HCT116 (cell line): ENCODE data around the gene FIBCD1. TPM values are rescaled to one million over a fixed set of nuclear protein-coding genes. Genes with fewer than 3 reads are reported as not detected.

ENCODE experiments used
- ATAC-seq: fragments of 200-7000 bp; cut with Tn5 transposase; 2 replicates; pipeline ENCODE4 v1.9.1; 2020; ENCODE audit warnings: mild to moderate bottlenecking, moderate library complexity
- BruUV-seq: library from RNA; stranded (reverse); fragments of 400-500 nt; replicated peaks from 2 replicates; lab custom pipeline; 2021; lab: Mats Ljungman, UMichigan
- CTCF ChIA-PET: fragments of 300-600 bp; sonication (Branson Sonifier 250); formaldehyde crosslinking; loops from one replicate; lab custom pipeline; 2021; ENCODE audit warnings: antibody characterized with exemption; lab: Charles Lee
- POLR2A ChIA-PET: fragments of 300-600, 350-600 bp; sonication (Branson Sonifier 250); formaldehyde crosslinking; loops from one replicate; lab custom pipeline; 2021; ENCODE audit warnings: antibody characterized with exemption; lab: Charles Lee
- RAD21 ChIA-PET, 2 experiments: fragments of 300-600 bp; sonication (Branson Sonifier 250); formaldehyde crosslinking; loops; one replicate each; lab custom pipeline; 2023; ENCODE audit warnings: low total read pairs in 2 of 2; ENCODE audit not compliant: uncharacterized antibody in 2 of 2, unreplicated experiment in 2 of 2, low non-redundant PET in 1 of 2; lab: Charles Lee
- DNase-seq: peaks from one replicate; pipeline ENCODE4 v3.0.0-alpha.2; 2010; ENCODE audit warnings: low read depth, low spot score
- H2AFZ ChIP-seq: fragments of 200-600 bp; shearing (Covaris generic), sonication (generic); 2 replicates; pipeline ENCODE4 v1.6.1; 2017; ENCODE audit warnings: low read depth, mixed run types, mixed read lengths, antibody characterized with exemption, low read length; ENCODE audit not compliant: poor library complexity, severe bottlenecking
- H3K27ac ChIP-seq: 2 replicates; pipeline ENCODE4 v1.5.1; 2012; ENCODE audit warnings: low read depth, low read length
- H3K27me3 ChIP-seq: fragments of 200-600 bp; sonication (generic); 2 replicates; pipeline ENCODE4 v1.6.1; 2016; ENCODE audit warnings: mixed run types, low read length, mixed read lengths; ENCODE audit not compliant: insufficient read depth
- H3K36me3 ChIP-seq, 2 experiments: fragments of 200-500 bp in 1 of 2; fragments of 200-600 bp in 1 of 2; sonication (Bioruptor generic) in 1 of 2; sonication (generic) in 1 of 2; 2 replicates each; pipeline versions ENCODE4 v1.5.1 to v1.6.1; 2014 to 2016; ENCODE audit warnings: low read length in 2 of 2, inconsistent platforms in 1 of 2, mixed read lengths in 1 of 2, mixed run types in 1 of 2; ENCODE audit not compliant: insufficient read depth in 2 of 2, control insufficient read depth in 1 of 2
- H3K4me1 ChIP-seq, 2 experiments: fragments of 200-600 bp in 1 of 2; sonication (generic) in 1 of 2; 2 replicates each; pipeline versions ENCODE4 v1.5.1 to v1.6.1; 2012 to 2017; ENCODE audit warnings: low read length in 2 of 2, inconsistent platforms in 1 of 2, mild to moderate bottlenecking in 1 of 2, mixed read lengths in 1 of 2, mixed run types in 1 of 2, moderate library complexity in 1 of 2; ENCODE audit not compliant: insufficient read depth in 2 of 2, control insufficient read depth in 1 of 2
- H3K4me2 ChIP-seq: fragments of 200-600 bp; sonication (generic); 2 replicates; pipeline ENCODE4 v1.6.1; 2017; ENCODE audit warnings: mixed run types, low read length, mixed read lengths
- H3K4me3 ChIP-seq, 2 experiments: fragments of 200-600 bp in 1 of 2; sonication (generic) in 1 of 2; replicated peaks in 1 of 2; 2 replicates each; pipeline ENCODE4 v1.5.1; 2011 to 2016; ENCODE audit warnings: low read length in 2 of 2, control low read depth in 1 of 2, low read depth in 1 of 2, mild to moderate bottlenecking in 1 of 2, mixed read lengths in 1 of 2, mixed run types in 1 of 2
- H3K79me2 ChIP-seq: fragments of 200-600 bp; sonication (generic); 2 replicates; pipeline ENCODE4 v1.6.1; 2017; ENCODE audit warnings: mild to moderate bottlenecking, mixed run types, low read length, moderate library complexity, mixed read lengths; ENCODE audit not compliant: insufficient read depth
- H3K9ac ChIP-seq: fragments of 200-600 bp; sonication (generic); 2 replicates; pipeline ENCODE4 v1.6.1; 2016; ENCODE audit warnings: low read length, mixed read lengths
- H3K9me2 ChIP-seq: fragments of 200-600 bp; sonication (generic), shearing (Covaris generic); 2 replicates; pipeline ENCODE4 v1.6.1; 2017; ENCODE audit warnings: mixed run types, mild to moderate bottlenecking, moderate library complexity; ENCODE audit not compliant: insufficient read depth
- H3K9me3 ChIP-seq, 2 experiments: fragments of 200-500 bp in 1 of 2; fragments of 200-600 bp in 1 of 2; sonication (Bioruptor generic) in 1 of 2; sonication (generic) in 1 of 2; 2 replicates each; pipeline ENCODE4 v1.6.1; 2014 to 2017; ENCODE audit warnings: low read length in 2 of 2, mixed read lengths in 2 of 2, inconsistent platforms in 1 of 2, low read depth in 1 of 2, mild to moderate bottlenecking in 1 of 2, mixed run types in 1 of 2, moderate library complexity in 1 of 2; ENCODE audit not compliant: control insufficient read depth in 1 of 2, insufficient read depth in 1 of 2
- H4K20me1 ChIP-seq: fragments of 200-600 bp; sonication (generic), shearing (Covaris generic); 2 replicates; pipeline ENCODE4 v1.6.1; 2017; ENCODE audit warnings: mixed run types, mild to moderate bottlenecking, moderate library complexity; ENCODE audit not compliant: insufficient read depth
- CBX3 ChIP-seq: IDR thresholded peaks from 2 replicates; pipeline ENCODE4 v1.6.1; 2012; ENCODE audit warnings: low read depth
- CEBPB ChIP-seq: IDR thresholded peaks from 2 replicates; pipeline ENCODE4 v1.6.1; 2012; ENCODE audit warnings: low read depth
- EGR1 ChIP-seq: IDR thresholded peaks from 2 replicates; pipeline ENCODE4 v1.6.1; 2012; ENCODE audit warnings: low read depth
- ELF1 ChIP-seq: IDR thresholded peaks from 2 replicates; pipeline ENCODE4 v1.6.1; 2012; ENCODE audit warnings: low read depth, borderline replicate concordance
- EZH2 ChIP-seq: fragments of 200-600 bp; sonication (generic); IDR thresholded peaks from 2 replicates; pipeline ENCODE4 v1.6.1; 2017; ENCODE audit warnings: antibody characterized with exemption, mixed run types
- EZH2phosphoT487 ChIP-seq: fragments of 200-600 bp; IDR thresholded peaks from 2 replicates; pipeline ENCODE4 v1.6.1; 2018; ENCODE audit warnings: antibody characterized with exemption, borderline replicate concordance
- FOSL1 ChIP-seq: IDR thresholded peaks from 2 replicates; pipeline ENCODE4 v1.6.1; 2012; ENCODE audit warnings: low read depth
- POLR2A ChIP-seq: IDR thresholded peaks from 2 replicates; pipeline ENCODE4 v1.7.0; 2011; ENCODE audit warnings: borderline replicate concordance; ENCODE audit not compliant: insufficient read depth, insufficient read length; ENCODE audit errors: extremely low read depth
- POLR2AphosphoS5 ChIP-seq: IDR thresholded peaks from 2 replicates; pipeline ENCODE4 v1.6.1; 2011; ENCODE audit warnings: mild to moderate bottlenecking, low read depth, low read length, moderate library complexity
- RAD21 ChIP-seq: IDR thresholded peaks from 2 replicates; pipeline ENCODE4 v1.6.1; 2012; ENCODE audit warnings: low read depth, mild to moderate bottlenecking
- SIN3A ChIP-seq: IDR thresholded peaks from 2 replicates; pipeline ENCODE4 v1.6.1; 2012; ENCODE audit warnings: low read depth
- SP1 ChIP-seq: IDR thresholded peaks from 2 replicates; pipeline ENCODE4 v1.6.1; 2012; ENCODE audit warnings: low read depth
- SRF ChIP-seq: IDR thresholded peaks from 2 replicates; pipeline ENCODE4 v1.6.1; 2012; ENCODE audit warnings: low read depth
- YY1 ChIP-seq: IDR thresholded peaks from 2 replicates; pipeline ENCODE4 v1.6.1; 2011; ENCODE audit warnings: low read length, low read depth, moderate library complexity, mild to moderate bottlenecking; ENCODE audit not compliant: insufficient replicate concordance; ENCODE audit errors: extremely low read depth
- ZFX ChIP-seq: fragments of 450-650 bp; IDR thresholded peaks from 2 replicates; pipeline ENCODE4 v1.6.1; 2017
- ZNF274 ChIP-seq: fragments of 200-500 bp; sonication (Bioruptor generic); IDR thresholded peaks from 2 replicates; pipeline ENCODE4 v1.6.1; 2014; ENCODE audit warnings: mild to moderate bottlenecking, low read depth, low read length, inconsistent platforms
- intact Hi-C: fragments of 100-400 bp; cut with micrococcal nuclease; formaldehyde crosslinking; loops from 2 replicates; pipeline ENCODE4 v1.10.0; 2022
- total RNA-seq: library from RNA; stranded (reverse); gene quantifications from one replicate; pipeline ENCODE4 v1.2.1, GENCODE V29; 2021; ENCODE audit not compliant: unreplicated experiment
- TF ChIP-seq, protein P1 (sequence below): IDR thresholded peaks from 2 replicates; pipeline ENCODE4 v1.6.1; 2011; ENCODE audit warnings: mild to moderate bottlenecking, low read length, moderate library complexity; ENCODE audit not compliant: insufficient replicate concordance; ENCODE audit errors: extremely low read depth
- TF ChIP-seq, protein P2 (sequence below): IDR thresholded peaks from 2 replicates; pipeline ENCODE4 v1.6.1; 2012; ENCODE audit warnings: low read depth

The FIBCD1 gene
- total RNA-seq, 1 experiment from 2014 or later = 26.1 TPM

- TF ChIP-seq, protein P1, sequence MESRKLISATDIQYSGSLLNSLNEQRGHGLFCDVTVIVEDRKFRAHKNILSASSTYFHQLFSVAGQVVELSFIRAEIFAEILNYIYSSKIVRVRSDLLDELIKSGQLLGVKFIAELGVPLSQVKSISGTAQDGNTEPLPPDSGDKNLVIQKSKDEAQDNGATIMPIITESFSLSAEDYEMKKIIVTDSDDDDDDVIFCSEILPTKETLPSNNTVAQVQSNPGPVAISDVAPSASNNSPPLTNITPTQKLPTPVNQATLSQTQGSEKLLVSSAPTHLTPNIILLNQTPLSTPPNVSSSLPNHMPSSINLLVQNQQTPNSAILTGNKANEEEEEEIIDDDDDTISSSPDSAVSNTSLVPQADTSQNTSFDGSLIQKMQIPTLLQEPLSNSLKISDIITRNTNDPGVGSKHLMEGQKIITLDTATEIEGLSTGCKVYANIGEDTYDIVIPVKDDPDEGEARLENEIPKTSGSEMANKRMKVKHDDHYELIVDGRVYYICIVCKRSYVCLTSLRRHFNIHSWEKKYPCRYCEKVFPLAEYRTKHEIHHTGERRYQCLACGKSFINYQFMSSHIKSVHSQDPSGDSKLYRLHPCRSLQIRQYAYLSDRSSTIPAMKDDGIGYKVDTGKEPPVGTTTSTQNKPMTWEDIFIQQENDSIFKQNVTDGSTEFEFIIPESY = no peak
- TF ChIP-seq POLR2AphosphoS5 = no peak
- no peak for TF ChIP-seq FOSL1
- TF ChIP-seq EZH2phosphoT487 = no peak
- TF ChIP-seq YY1 = no peak
- TF ChIP-seq ZNF274 = no peak
- no peak for TF ChIP-seq CEBPB
- TF ChIP-seq EZH2 = no peak
- no peak for TF ChIP-seq POLR2A
- TF ChIP-seq SIN3A = no peak
- TF ChIP-seq EGR1 = no peak
- TF ChIP-seq CBX3 = no peak
- TF ChIP-seq, protein P2, sequence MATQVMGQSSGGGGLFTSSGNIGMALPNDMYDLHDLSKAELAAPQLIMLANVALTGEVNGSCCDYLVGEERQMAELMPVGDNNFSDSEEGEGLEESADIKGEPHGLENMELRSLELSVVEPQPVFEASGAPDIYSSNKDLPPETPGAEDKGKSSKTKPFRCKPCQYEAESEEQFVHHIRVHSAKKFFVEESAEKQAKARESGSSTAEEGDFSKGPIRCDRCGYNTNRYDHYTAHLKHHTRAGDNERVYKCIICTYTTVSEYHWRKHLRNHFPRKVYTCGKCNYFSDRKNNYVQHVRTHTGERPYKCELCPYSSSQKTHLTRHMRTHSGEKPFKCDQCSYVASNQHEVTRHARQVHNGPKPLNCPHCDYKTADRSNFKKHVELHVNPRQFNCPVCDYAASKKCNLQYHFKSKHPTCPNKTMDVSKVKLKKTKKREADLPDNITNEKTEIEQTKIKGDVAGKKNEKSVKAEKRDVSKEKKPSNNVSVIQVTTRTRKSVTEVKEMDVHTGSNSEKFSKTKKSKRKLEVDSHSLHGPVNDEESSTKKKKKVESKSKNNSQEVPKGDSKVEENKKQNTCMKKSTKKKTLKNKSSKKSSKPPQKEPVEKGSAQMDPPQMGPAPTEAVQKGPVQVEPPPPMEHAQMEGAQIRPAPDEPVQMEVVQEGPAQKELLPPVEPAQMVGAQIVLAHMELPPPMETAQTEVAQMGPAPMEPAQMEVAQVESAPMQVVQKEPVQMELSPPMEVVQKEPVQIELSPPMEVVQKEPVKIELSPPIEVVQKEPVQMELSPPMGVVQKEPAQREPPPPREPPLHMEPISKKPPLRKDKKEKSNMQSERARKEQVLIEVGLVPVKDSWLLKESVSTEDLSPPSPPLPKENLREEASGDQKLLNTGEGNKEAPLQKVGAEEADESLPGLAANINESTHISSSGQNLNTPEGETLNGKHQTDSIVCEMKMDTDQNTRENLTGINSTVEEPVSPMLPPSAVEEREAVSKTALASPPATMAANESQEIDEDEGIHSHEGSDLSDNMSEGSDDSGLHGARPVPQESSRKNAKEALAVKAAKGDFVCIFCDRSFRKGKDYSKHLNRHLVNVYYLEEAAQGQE = no peak
- no peak for TF ChIP-seq RAD21
- no peak for TF ChIP-seq SRF
- TF ChIP-seq ELF1 = no peak
- TF ChIP-seq ZFX = no peak
- no peak for TF ChIP-seq SP1
- ATAC-seq (no peak), DNase-seq (no peak)
- no peaks in the 10 kb centered on the region for H3K27me3 ChIP-seq
- H3K9me2 ChIP-seq = no peaks in the 10 kb centered on the region
- no peaks in the 10 kb centered on the region for H3K79me2 ChIP-seq
- CTCF ChIA-PET = no interaction called here
- no peaks in the 10 kb centered on the region for H3K36me3 ChIP-seq
- intact Hi-C loops = no loop called here
- H3K9ac ChIP-seq = no peak overlapping the region
- RAD21 ChIA-PET = no interaction called here
- no peaks in the 10 kb centered on the region for H3K9me3 ChIP-seq
- H3K27ac ChIP-seq = no peak overlapping the region
- H4K20me1 ChIP-seq = no peaks in the 10 kb centered on the region
- POLR2A ChIA-PET = no interaction called here
- H3K4me2 ChIP-seq = no peak overlapping the region
- no peak overlapping the region for H3K4me3 ChIP-seq
- BruUV-seq = no TSS peak
- no peak overlapping the region for H2AFZ ChIP-seq
- no peaks in the 10 kb centered on the region for H3K4me1 ChIP-seq
These were observed 41.5 kb upstream of the FIBCD1 start for GRCh38 chr9:130980526-130980925.
